NCI-H2171 treated with DMSO at 0.1 percent for 48 hours (cell line): ENCODE data around the gene RGPD8.

ENCODE experiments used
- DNase-seq: peaks from one replicate; lab custom pipeline; 2025; lab: John Stamatoyannopoulos, UW

The RGPD8 gene

GRCh38 chr2:112335600-112335999, 97.8 kb downstream of the RGPD8 start:
- DNase-seq: no peak

GRCh38 chr2:112332123-112332696, 101.2 kb downstream of the RGPD8 start:
- no peak for DNase-seq

GRCh38 chr2:112322919-112323318, 110.5 kb downstream of the RGPD8 start:
- DNase-seq: no peak

GRCh38 chr2:112321375-112322320, 111.8 kb downstream of the RGPD8 start:
- DNase-seq: no peak
